NCI-H1436 treated with DMSO at 0.1 percent for 48 hours (cell line): ENCODE data around the gene GLCCI1.

Experiments used
- DNase-seq: peaks from one replicate; lab custom pipeline; 2025; lab: John Stamatoyannopoulos, UW

Gene GLCCI1

DNA sequence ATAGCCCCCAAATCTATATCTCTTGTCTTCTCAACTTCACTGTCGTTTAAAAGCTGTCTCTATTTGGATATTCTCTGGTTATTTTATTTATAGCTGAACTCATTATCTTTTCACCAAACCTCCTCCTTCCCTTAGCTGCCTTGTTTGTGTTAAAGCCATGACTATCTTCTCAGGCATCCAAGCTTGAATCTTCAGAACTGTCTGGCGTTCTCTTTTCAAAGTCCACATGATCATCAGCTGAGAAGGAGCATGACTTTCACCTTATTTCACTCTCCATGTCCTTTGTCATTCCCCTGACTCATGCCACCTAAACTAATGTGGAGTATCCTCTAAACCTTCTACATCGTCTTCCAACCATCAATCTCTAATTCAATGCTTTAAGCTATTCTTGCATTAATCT lies 5.7 kb upstream of the GLCCI1 start:
- DNase-seq, result no peak

DNA sequence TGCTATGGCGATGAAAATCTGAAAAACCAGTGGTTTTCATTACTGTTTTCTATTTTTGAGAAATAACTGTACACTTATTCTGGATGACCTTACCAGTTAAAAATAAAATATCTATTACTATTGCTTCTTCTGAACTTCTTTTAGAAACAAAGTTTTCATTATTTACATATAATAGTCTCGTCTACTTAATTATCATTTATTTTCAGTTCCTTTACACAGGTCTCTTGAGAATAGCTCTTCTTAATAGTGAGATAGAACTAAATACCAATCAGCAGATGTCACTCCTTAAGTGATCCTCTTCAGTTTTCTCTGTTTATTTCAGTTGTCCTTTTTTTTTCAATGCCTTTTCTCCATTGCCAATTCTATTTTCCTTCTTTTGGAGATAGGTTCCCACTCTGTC lies 4.3 kb upstream of the GLCCI1 start:
- DNase-seq, result no peak

DNA sequence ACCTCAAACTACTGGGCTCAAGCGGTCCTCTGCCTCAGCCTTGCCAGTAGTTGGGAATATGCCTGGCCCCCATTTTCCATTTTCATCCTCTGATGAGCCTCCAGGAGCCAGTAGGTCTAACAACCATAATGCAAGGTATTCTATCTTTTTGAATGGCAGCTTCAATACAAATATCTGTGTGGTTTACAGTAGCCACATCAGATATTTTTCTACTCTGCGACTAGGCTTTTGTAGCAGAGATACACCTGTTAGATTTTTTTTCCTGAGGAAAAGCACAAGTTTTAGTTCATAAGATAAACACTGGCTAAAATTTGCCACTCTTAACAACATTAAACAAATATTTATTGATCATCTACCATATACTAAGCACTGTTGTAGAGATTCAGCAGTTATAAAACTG lies 3.9 kb upstream of the GLCCI1 start:
- DNase-seq, result no peak

DNA sequence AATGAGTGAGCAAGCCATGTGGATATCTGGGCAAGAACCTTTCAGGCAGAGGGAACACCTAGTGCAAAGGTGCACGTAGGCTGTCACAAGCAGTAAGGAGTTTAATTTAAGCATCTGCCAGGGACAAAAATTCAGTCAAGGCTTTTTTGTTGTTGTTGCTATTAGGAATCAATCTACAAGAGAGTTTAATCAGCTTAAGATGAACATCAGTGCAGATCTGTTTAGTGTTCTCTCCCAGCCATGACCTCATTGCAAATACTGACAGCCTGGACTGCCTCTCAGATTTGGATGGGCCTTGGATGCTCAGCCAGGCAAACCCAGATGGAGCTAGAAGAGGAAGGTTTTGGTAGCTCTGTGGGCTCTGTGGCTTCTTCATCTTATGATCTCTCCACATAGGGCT lies 3.3 kb upstream of the GLCCI1 start:
- DNase-seq, result no peak

GRCh38 chr7:7966141-7966734 lies 2.4 kb upstream of the GLCCI1 start:
- DNase-seq, result no peak

- DNase-seq, result no peak
Observed at GRCh38 chr7:7967886-7968543, 581 bp upstream of the GLCCI1 start.

DNA sequence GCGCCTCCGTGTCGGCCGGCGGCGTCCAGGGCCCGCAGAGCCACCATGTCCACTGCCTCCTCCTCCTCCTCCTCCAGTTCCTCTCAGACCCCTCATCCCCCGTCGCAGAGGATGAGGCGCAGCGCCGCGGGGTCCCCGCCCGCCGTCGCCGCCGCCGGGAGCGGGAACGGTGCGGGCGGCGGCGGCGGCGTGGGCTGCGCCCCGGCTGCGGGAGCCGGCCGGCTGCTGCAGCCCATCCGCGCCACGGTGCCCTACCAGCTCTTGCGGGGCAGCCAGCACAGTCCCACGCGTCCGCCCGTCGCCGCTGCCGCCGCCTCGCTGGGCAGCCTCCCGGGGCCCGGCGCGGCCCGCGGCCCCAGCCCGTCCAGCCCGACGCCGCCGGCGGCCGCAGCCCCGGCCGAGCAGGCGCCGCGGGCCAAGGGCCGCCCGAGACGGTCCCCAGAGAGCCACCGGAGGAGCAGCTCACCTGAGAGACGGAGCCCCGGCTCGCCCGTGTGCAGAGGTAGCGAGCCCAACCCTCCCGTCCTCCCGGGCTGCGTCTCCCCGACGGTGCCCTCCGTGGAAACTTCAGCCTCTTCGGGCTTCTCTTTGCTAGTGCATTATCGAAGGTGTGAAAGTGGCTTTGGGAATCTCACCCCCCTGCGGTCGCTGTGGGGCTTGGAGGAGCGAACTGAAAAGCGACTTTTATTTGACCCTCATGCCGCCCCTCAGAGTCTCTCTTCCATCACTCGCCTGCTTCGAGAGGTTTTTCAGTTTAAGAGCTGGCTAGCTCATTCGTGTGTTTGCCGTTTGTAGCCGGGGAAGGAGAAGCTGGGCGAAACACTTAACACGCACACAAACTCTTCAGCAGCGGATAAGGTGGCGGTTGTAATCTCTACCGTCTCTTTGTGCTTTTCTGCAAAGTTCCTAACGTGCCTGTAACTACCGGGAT lies 975 bp downstream of the GLCCI1 start:
- DNase-seq, result no peak

GRCh38 chr7:7970237-7970530 lies 1.6 kb downstream of the GLCCI1 start:
- no peak for DNase-seq

- no peak for DNase-seq
Observed at GRCh38 chr7:7970531-7971307, 2.1 kb downstream of the GLCCI1 start.

DNA sequence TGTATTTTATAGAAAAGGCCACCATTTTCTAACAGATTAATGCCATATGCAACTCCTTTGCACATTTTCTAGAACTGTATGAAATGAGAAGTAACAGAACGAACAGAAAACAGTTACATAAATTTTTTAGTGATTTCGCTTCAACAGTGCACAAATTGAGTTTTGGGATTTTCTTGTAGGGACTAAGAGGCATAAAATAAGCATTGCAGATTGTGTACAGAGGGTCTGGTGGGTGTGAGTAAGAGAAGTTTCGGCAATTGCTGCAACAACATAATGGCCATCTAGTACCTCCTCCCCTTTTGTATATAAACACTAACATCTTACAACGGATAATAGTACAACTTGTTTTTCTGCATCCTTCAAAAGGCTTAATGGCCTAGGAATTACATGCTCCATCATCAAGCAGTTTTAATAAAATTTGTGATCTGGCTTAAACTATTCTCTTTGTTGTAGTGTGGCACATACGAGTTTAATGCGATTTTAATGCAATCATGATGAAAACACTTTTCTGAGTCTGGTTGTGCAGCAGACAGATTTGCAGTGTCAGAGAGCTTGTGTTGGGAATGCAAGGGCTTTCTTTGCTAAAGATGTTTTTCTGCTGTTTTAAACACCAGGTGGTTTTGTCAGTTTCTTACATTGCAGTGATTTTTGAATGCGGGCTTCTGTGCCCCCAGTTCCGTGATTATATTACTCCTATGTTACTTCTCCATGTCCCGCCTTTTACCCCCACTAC lies 2.9 kb downstream of the GLCCI1 start:
- DNase-seq, result no peak

DNA sequence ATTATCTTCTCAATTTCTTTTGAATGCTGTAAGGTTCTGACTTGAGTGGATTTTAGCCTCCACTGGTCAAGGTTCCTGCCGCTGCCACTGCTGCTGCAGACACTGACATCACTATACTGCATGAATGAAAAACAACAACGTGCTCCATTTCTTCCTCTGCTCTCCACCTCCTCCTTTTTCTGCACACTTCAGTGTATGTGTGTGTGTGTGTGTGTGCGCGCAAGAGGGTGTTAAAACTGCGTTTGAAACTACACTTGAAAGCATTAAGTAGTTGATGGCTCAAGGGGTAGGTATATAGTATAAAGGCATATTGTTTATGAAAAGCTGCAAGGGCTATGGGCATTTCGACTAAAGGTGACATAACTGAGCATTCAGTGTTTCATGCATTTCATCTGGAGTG lies 3.5 kb downstream of the GLCCI1 start:
- no peak for DNase-seq

GRCh38 chr7:7972922-7973594 lies 4.5 kb downstream of the GLCCI1 start:
- no peak for DNase-seq

GRCh38 chr7:7976677-7977076 lies 8.1 kb downstream of the GLCCI1 start:
- DNase-seq, result no peak

DNA sequence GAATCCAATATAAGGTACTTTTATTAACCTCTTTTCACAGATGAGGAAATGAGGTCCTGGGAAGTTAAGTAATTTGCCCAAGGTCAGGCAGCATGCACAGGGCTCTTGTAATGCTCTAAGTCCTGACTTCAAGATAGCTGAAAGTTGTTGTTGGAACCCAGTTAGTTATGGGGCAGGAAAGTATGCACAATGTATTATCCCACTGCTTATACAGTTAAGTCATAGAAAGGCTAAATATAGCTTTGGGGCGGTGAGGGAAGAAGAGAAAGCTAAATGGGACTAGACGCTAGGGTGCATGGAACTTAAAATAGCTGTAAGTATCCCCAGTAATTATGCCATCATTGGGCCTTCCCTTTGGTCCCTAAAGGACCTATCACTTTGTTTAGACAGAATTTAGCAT lies 9.2 kb downstream of the GLCCI1 start:
- no peak for DNase-seq

DNA sequence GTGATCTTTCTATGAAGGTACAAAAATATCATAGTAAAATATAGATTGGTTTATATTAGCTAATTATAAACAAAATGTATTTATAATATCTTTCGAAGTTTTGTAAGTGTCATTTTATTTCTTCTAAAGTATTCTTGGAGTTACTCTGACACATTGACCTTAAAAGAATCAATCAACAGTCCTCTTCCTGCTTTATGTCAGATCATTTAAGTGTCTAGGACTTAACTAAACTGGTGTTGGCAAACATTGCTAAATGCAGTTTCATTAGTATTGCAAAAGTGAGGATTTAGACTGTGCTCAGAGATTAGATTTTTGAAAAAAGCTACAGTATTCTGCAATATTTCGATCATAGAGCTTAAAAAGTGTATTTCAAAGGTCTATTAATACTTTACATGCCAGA lies 10.3 kb downstream of the GLCCI1 start:
- no peak for DNase-seq

DNA sequence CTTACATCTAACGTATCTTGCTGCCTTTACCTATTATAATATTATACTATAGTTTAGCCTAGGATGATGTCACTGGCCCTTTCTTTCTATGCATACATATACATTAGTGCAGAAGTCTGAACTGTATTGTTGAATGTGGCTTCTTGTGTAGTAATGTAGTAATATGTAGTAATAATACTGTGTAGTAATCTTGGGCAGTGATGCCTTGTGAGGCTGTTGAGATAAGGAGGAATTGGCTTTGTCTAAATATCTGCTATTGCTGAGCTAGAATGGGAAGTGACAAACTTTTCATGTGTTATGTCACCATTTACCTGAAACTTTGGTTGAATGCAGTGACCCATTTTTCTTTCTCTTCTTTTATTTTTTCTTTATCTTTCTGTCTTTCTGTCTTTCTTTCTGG lies 11.0 kb downstream of the GLCCI1 start:
- DNase-seq, result no peak

DNA sequence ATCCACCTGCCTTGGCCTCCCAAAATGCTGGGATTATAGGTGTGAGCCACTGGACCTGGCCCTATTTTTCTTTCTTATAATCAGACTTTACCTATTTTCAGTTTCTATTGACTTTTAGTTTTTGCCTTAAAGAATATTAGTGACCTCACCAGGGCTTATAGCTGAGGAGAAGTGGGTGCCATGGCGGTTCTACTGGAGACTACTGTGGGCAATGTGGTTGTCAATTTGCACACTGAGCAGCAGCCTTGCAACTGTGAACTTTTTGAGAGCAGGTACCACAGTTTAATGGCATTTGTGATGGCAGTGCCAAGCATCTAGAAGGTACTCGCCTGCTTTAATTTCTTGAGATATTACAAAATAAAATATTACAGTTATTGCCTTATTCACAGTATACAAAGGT lies 11.5 kb downstream of the GLCCI1 start:
- DNase-seq, result no peak

- no peak for DNase-seq
Observed at GRCh38 chr7:7982904-7983303, 14.3 kb downstream of the GLCCI1 start.

DNA sequence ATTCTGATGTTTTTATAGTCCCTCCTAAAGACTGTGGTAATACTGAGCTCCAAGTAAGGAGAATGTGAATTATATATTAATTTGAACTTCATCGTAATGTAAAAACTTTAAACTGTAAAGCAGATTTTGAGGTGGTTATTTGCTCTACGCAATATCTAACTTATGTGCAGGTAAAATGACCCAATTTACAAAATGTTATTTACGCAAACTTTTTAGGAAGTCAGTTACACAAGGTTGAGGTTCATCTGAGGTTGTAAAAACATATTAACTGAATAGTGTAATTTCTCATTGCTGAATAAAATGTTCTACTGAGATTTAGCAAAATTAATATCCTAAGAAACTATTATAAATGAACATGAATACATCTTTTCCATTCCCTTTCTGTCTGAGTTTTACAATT lies 15.8 kb downstream of the GLCCI1 start:
- DNase-seq, result no peak

DNA sequence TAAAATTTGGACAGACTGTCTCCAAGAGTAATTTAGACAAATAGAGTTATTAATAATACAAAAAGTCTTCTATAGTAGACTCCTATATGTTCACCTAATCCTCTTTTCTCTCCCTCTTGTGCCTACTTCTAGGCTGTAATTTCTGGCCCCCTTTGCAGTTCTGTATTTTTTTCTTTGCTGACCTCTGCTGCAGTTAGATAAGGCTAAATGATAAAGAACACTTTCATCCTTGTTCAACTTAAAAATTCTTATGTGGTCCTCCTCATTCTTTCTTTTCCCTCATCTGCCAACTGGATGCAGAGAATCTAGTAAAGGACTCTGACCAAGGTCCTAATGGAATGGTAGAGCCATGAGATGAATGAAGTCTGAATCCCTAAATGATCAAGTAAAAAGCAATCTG lies 20.1 kb downstream of the GLCCI1 start:
- DNase-seq, result no peak

- DNase-seq, result no peak
Observed at GRCh38 chr7:7989133-7989532, 20.5 kb downstream of the GLCCI1 start.
